ENCODE data around the gene TMEFF2.
"Not testable (repeated sequence)": the region's sequence is repeated elsewhere in the genome, so short reads cannot be mapped to it uniquely, and the experiment has no call there.

Gene TMEFF2

DNA sequence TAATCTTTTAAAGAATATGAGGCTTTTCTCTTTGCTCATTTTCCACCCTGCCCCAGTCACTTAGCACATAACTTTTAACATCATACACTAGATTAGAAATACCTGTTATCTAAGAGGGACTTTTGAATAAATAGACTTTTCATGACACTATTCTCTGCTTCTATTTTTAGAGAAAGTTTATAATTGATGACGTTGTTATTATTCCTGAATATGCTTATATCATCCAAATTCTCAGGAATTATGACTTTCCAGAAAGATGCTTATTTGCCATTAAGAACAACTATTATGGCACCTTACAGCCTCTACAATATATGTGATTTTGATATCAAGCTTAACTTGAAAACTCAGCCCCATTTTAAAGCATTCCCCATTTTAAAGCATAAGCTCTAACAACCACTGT lies 11.4 kb downstream of the TMEFF2 start:
- DNase-seq (ENCODE audit: low read depth): no peak

DNA sequence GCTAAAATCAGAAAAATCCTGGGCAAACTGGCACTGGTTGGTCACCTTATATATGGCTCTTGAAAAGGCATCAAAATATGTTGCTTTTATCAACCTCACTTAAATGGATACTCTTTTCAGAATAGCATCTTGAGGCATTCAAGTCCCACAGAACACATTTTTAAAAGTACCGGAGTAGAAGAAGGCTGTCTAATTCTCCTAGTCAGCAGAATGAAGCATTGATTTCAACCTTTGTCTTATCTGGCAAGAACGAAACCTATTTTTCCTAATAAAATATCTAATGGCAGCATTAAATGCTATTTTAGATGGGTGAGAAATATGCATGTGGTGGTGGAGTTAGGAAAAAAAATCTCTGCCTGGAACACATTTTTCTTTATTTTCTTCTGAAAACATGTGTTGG lies 27.8 kb downstream of the TMEFF2 start:
- no peak for DNase-seq (ENCODE audit: low read depth)

DNA sequence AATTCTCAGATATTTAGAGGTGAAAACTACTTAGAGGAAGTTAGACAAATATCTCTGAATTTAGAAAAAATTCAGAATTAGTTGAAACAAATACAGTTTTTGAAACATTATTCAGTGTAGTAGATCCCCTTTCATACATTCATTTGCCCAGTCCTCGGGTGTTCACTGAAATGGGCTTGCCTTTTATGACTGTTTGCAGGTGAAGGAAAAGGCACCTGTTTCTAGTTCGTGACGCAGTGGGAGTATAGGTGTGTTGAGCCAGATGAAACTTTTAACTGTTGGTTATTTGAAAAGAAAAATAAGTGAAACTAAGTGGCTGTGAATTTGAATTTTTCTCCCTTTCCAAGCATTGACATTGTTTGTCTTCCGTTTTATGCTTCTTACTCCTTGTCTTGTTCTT lies 28.9 kb downstream of the TMEFF2 start:
- DNase-seq (ENCODE audit: low read depth): no peak

DNA sequence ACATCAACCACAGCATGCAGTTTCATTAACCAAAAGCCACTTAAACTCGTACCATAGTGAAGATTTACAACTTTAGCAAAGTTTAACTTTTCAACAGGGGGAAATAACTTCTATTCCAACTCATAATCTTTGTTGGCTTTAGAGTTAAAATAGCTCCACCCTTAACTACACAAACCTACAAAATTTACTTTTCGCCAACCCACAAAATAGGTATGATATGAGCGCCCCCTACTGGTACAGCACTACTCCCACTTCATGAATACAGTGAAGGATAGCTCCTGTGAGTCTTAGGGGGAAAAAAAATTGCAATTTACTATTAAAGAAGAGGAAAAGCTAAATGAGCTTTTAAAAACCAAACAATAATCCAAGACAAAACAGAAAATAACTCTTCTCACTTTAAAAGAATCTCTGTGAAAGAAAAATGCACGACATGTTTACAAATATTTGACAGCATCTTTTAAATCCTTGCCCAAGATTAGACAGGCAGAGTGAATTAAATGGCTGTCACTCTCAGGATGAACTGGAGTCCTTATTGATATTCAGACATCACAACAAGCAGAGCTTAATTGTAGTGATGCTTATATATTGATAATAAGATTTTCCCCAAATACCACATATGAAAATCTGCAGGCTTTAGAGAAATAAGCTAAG lies 32.2 kb downstream of the TMEFF2 start:
- no peak for DNase-seq (ENCODE audit: low read depth)

DNA sequence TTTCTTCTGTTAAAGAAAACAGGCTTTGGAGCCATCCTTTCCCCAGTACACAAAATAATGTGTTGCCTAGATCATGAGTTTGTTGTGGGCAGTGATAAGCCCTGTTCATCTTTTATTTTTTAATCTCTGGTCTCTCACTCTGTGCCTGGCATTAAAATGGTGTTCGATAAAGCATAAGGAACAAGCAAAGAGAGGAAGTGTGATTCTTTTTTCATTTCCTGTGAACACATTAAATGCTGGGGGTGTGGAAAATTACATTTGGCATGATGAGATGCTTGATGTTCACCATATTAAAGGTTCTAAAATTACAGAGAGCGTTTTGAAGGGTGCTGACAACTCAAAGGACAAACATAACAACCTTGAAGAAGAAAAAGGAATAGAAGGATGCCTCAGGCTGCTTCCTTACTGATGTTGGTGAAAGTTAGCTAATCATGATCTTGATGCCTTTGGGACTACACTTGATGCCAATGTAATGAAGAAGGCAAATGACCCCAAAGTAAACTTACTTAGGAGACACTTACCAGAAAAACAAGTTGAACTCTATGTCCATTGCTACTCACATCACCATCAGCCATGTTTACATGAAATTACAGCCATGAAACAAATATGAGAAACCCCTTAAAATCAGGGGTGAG lies 33.0 kb downstream of the TMEFF2 start:
- DNase-seq (ENCODE audit: low read depth): no peak

DNA sequence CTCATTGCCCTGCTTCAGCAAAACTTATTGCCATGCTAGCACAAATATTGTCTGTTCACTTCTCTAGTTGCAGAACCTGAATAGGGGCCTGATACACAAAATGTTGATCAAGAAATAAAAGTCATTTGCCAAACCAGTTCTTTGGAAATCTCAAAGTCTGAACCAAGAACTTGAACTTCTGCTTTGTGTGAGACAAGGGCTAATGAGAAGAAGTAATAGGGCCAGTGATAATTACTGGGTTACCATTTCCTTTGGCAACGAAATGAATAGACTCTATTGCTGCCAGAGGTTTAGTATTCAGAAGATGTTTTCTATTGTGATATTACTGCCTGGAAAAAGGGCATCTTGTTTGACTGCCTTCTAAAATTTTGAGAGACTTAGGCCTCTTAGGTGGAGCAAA lies 35.0 kb downstream of the TMEFF2 start:
- no peak for DNase-seq (ENCODE audit: low read depth)

DNA sequence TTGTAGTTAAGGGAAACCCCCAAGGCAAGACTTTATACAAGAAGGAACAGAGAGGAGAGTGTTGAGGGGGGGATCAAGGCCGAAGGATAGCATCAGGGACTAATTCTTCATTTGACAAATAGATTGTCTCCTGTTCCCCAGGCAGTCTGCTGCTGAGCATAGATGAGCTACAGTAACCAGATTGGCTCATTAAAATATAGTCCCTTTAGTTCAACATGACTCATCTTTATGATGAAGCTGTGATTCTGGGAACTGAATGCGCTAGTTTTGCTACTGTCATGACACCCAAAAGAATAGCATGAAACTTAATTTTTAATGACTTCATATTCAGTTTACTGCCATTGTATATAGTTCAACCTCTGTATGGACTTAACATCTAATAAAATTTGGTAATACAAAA lies 35.5 kb downstream of the TMEFF2 start:
- DNase-seq (ENCODE audit: low read depth): no peak

DNA sequence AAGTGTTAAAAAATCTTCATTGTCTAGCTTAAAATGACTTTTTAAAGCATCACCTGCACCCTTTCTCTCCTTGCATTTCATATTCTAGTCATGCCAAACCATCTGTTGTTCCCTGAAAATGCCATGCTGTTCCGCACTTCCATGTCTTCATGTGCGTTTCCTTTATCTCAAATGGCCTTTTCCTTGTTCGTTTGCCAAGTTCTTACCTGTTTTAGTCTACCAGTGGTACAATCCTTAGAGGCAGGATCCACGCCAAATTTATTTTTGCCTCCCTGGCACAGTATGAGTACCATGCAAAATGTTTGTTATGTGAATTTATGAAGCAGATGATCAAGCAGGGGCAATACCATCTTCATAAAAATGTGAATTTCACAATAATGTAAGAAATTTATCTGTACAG lies 37.0 kb downstream of the TMEFF2 start:
- DNase-seq (ENCODE audit: low read depth): no peak

DNA sequence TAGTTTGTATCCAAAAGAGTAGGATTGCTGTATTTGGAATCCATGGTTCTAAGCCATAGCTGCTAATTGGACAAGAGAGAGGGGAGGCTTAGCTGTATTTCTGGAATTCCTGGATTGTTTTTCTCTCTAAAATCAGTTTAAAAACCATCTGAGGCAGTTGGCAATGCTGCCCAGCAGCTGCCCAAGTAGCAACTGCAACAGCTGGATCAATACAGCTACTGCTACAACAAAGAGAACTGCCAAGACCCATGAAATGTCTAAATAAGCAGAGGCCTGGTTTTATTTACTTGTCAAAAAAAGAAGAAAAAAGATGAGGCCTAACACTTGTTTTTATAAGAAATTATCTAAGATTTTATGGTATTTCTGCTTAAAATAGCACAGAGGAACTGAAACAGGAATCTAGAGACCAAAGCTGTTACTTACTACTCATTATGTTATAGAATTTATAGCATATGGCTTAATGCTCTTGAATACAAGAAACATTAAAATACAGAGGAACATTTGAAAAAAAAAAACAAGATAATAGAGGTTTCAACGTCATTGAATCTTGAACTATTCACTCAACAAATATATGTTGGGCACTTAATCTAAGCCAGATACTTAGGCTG lies 39.1 kb downstream of the TMEFF2 start:
- DNase-seq (ENCODE audit: low read depth): no peak

DNA sequence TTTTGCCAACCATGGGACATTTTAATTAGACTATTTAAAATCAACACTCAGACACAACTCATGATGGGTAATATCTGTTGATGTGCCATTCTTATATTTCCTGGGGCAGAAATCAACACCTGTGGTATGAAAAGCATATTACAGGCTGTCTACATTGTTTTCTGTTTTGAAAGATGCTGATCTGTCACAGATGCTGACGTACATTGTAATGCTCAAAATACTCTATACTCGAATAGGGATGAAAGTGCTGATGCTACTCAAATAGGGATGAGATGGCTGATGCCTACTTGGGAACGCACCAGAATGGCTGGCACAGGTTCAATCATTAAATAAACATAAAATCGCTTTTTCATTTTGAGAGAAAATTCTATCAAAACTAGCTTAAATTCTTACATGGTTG lies 41.2 kb downstream of the TMEFF2 start:
- DNase-seq (ENCODE audit: low read depth): no peak

DNA sequence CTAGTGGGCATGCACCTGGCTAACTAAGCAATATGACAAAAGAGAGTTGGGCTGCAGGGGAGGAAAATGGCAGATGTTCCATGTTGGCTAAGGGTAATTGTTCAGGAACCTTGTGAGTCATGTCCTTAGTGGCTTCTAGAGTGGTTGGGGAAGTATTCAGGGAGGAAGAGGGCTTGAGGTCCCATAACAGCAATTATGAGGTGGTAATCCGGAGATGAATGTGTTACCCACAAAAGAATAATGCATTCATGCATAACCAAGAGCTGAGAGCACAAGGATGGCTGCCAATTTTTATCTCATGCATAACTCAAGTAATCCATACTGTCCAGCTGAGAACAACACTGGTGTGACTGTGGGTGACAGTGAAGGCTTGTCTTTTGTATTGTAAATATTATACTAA lies 42.9 kb downstream of the TMEFF2 start:
- peak; percentile 73 for DNase-seq (ENCODE audit: low read depth)

DNA sequence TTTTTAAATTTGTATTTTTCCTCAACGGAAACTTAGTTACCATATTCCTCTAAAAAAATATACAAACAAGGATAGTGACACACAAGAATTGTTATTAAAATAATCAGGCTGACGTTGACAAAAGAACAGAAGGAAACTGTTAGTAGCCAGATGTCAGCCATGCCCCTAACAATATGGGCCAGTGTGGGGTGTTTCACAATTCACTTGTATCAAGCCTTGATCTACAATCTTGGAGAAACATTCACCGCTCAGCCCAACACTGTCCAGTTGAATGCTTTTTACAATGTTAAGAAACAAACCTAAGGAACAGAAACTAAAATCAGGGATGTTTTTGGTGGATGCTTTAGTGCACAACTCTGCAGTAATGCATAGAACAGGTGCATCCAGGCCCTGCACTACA lies 44.6 kb downstream of the TMEFF2 start:
- DNase-seq (ENCODE audit: low read depth): no peak

DNA sequence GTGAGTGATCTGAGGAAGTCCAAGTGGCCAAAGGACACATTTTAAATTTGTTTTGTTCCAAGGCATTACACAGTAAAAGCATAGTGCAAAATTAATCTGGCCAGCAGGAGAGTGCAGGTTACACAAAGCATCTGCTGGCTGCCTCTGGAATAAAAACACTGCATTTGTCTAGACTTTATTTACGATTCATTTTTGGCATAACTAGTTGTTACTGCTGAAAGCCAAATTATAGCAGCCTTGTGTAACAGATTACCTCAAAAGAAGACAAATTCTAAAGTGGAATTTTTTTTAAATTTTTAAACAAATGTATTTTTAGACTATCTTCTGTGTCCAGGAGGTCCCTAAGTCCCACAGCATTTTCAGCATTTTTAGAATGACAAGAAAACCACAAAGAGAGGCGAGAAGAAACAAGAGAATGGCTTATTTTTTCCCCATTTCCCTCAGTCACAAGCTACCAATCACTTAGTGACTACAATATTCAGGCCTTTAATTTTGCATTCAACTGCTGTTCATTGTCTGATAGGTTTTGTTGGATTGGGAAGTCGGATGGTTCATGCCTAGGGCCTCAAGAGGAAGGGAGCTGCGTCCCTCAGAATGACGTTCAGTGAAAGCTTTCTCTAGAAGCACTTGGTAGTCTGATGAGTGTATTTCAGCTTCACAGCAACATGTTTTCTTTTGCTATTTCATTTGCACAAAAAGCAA lies 46.0 kb downstream of the TMEFF2 start:
- no peak for DNase-seq (ENCODE audit: low read depth)

DNA sequence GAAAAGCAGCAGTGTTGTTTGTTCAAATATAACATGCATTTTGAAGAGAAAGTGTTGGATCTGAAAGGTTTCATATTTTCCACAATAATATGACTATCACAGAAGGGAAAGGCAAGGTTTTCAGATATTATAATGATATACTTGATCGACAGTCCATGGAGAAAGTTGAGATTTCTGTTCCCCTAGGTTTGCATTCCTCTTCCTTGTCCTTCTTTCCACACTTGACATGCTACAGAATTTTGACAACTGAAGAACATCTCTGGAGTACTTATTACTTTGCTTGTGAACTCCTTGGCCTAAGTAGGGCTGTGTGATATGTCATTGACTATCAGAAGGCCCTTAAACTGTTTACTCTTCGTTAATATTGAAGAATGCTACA lies 46.5 kb downstream of the TMEFF2 start:
- DNase-seq (ENCODE audit: low read depth): no peak

DNA sequence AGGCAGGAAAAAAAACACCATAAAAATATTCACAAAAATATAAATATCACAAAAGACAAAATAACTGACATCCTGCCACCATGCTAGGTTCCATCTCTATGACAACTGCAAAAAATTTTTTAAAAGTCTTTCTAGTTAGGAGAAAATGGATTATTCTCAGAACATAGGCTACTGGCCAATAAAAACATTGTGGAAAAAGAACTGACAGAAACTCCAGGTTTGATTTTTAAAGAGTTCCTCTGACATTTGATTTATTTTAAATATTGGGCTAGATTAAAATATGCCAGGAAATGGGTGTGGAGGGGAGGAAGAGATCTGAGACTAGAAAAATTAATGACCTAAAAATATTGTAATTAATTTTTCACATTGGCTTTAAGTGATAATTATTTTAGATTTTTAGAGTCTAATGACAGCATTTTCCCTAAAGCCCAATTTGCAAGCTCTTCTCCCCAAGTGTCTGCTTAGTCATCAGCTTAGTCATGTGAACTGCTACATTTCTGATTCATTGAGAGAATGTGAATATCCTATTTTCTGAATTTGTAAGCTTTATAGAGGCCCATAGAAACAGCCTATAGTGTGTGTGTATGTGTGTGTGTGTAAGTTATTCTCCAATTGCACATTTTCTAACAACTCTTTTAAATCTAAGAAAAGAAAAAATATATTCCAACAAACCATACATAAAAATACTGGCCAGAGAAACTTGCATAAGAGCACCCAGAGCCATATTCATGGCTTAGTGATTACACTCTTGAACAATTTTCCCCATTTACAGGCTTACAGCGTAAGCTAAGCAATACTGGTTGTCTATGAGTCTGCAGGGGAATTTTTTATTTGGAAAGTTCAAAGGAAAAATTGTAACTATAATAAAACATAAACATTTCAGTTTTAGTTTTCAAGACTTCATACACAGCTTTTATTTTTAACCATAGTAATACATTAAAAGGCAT lies 48.4 kb downstream of the TMEFF2 start:
- DNase-seq (ENCODE audit: low read depth): no peak

DNA sequence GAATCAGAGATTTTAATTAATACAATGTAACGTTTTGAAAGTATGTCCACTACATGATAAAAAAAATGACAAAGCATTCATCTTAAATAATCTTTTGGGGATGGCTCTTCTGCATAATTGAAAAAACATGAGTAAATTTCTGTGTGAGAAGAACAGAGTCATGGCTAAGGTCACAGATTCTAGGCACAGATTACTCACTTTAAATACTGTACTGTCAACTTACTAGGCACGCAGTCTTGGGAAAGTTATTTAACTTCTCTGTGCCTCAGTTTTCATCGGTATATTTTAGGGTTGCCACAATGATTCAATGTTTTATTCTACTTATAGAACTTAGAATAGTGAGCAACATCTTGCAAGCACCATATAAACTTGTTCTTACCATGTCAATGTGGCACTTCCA lies 49.2 kb downstream of the TMEFF2 start:
- DNase-seq (ENCODE audit: low read depth): no peak

DNA sequence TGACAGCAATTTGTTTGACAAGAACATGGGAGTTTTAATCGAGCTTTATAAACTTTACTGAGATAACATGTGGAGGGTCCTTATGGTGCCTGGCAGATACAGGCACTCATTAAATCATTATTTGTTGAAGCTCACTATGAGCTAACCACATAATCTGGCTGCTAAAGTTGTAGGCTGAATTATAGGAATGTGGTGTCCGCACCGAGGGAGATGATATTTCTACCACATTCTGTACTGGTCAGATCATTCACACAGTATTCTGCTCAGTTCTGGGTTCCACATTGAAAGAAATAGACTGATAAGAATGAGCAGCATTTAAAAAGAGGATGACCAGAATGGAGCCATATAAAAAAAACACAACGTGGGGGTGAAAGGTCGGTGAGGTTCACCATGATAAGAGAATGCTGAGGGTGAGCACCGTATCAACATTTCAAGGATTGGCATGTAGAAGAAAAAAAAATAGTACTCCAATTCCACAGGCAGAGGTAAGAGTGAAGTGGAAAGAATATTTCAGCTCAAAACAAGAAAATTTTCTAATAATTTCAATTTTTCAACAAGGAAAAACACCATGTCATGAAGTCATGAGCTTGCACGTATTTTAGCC lies 54.4 kb downstream of the TMEFF2 start:
- no peak for DNase-seq (ENCODE audit: low read depth)

DNA sequence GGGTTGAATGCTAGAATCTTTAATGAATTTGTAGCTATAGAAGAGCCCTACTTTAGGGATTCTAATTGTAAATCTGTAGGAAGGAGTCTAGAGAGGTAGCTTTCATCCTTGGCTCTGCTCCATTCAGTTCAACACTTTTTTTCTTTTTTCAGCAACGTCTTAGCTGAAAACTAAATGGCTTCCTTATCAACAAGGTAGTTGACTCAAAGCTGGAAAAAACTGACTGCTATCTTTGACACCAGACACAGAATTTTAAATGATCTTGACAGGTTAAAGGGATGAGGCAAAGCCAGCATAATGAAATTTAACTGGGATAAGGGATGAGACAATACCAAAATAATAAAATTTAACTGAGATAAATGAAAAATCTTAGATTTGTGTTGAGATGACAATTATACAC lies 54.9 kb downstream of the TMEFF2 start:
- DNase-seq (ENCODE audit: low read depth): no peak

DNA sequence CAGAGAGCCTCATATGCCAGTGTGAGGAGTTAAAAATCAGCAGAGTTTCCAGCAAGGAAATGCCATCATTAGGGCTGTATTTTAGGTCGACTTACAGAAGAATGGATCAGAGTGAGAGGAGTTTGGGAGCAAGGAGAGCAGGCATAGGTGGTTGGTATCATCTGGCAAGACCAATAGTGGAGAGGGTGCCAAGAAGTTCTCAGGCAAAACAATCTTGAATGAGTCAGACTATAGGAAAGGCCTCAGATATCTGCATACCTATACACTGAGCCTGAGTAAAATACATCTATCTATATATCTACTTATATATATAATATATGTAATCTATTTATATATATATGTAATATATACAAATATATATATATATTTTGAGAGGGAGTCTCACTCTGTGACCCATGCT lies 57.3 kb downstream of the TMEFF2 start:
- no peak for DNase-seq (ENCODE audit: low read depth)

DNA sequence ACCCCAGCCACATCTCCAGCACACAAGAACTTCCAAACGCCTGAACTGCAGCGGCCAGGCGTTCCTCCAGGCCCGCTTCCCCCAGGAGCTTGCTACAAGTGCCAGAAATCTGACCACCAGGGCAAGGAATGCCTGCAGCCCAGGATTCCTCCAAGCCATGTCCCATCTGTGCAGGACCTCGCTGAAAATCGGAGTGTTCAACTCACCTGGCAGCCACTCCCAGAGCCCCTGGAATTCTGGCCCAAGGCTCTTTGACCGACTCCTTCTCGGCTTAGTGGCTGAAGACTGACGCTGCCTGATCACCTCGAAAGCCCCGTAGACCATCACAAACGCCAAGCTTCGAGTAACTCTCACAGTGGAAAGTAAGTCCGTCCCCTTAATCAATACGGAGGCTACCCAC lies 62.1 kb downstream of the TMEFF2 start:
- not testable (repeated sequence) for DNase-seq (ENCODE audit: low read depth)

DNA sequence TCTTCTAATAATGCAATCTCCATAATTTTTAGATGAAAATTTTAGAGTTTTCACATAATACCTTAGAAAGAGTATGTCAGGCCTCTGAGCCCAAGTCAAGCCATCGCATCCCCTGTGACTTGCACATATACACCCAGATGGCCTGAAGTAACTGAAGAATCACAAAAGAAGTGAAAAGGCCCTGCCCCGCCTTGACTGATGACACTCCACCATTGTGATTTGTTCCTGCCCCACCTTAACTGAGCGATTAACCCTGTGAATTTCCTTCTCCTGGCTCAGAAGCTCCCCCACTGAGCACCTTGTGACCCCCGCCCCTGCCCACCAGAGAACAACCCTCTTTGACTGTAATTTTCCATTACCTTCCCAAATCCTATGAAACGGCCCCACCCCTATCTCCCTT lies 64.4 kb downstream of the TMEFF2 start:
- not testable (repeated sequence) for DNase-seq (ENCODE audit: low read depth)

DNA sequence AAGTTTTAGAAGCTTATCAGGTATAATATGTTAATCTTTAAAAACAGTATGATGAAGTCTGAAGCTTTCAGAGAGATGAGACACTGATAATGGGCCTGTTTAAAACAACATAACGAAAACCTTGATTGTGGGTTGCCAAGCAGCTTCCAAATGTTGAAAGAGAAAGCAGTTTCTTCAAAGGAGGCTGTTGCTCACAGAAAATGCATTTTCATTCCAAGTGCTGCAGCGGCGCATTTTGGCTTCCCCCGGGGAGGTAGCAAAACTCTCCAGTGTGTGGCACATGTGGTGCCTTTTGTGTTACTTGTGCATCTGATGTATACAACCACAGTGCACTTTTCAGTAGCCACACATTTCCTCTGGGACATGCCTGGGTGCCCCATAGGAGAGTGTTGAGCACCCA lies 66.1 kb downstream of the TMEFF2 start:
- DNase-seq (ENCODE audit: low read depth): no peak

Measured in non-pigmented ciliary epithelial cell (primary cell).